GM19395 (cell line): ENCODE measurements around the gene MEMO1.
"Not testable (repeated sequence)": the region's sequence is repeated elsewhere in the genome, so short reads cannot be mapped to it uniquely, and the experiment has no call there.

ENCODE experiments used
- ATAC-seq: cut with Tn5 transposase; IDR thresholded peaks from one replicate; pipeline ENCODE4 v1.9.1; 2021; ENCODE audit warnings: mild to moderate bottlenecking, moderate library complexity; ENCODE audit not compliant: unreplicated experiment

MEMO1 gene

GRCh38 chr2:32010670-32011484 lies at the start of gene MEMO1:
Gene MEMO1, minus strand, starts transcription at chr2:32011008. Its CDS starts 761 bp downstream, at chr2:32010247.
- peak; percentile 71 for ATAC-seq

GRCh38 chr2:32060266-32060665 lies 49.5 kb upstream of the MEMO1 start:
- ATAC-seq = no peak

- ATAC-seq = no peak
Observed at GRCh38 chr2:32058130-32058529, 47.3 kb upstream of the MEMO1 start.

GRCh38 chr2:32054583-32054982 lies 43.8 kb upstream of the MEMO1 start:
- not testable (repeated sequence) for ATAC-seq

- no peak for ATAC-seq
Observed at GRCh38 chr2:32051836-32052439, 41.1 kb upstream of the MEMO1 start.

- no peak for ATAC-seq
Observed at GRCh38 chr2:32043561-32043960, 32.8 kb upstream of the MEMO1 start.

GRCh38 chr2:32039447-32040219 lies 28.8 kb upstream of the MEMO1 start, which contains the start of gene DPY30:
Gene DPY30, minus strand, starts transcription at chr2:32039805. Its CDS starts 349 bp downstream, at chr2:32039456.
- ATAC-seq = peak; percentile 91

- ATAC-seq = not testable (repeated sequence)
Observed at GRCh38 chr2:32034198-32034887, 23.5 kb upstream of the MEMO1 start.

- not testable (repeated sequence) for ATAC-seq
Observed at GRCh38 chr2:32018789-32019482, 8.1 kb upstream of the MEMO1 start.

GRCh38 chr2:32012872-32013271 lies 2.1 kb upstream of the MEMO1 start:
- ATAC-seq = no peak

GRCh38 chr2:32011485-32011960 lies 715 bp upstream of the MEMO1 start:
- no peak for ATAC-seq

GRCh38 chr2:32010280-32010669 lies 533 bp downstream of the MEMO1 start:
- ATAC-seq = peak; percentile 56

- ATAC-seq = peak; percentile 19
Observed at GRCh38 chr2:32009516-32010256, 1.1 kb downstream of the MEMO1 start.

GRCh38 chr2:32008805-32009515 lies 1.8 kb downstream of the MEMO1 start:
- no peak for ATAC-seq

GRCh38 chr2:32007121-32007391 lies 3.8 kb downstream of the MEMO1 start:
- no peak for ATAC-seq

GRCh38 chr2:32005371-32005976 lies 5.3 kb downstream of the MEMO1 start:
- no peak for ATAC-seq

- ATAC-seq = no peak
Observed at GRCh38 chr2:32003791-32004190, 7.0 kb downstream of the MEMO1 start.

GRCh38 chr2:32002406-32002805 lies 8.4 kb downstream of the MEMO1 start:
- ATAC-seq = no peak

GRCh38 chr2:31999438-31999837 lies 11.4 kb downstream of the MEMO1 start:
- no peak for ATAC-seq
